Smooth muscle cell (in vitro differentiated cells): Measurements from ENCODE around the gene GALC. TPM values are rescaled to one million over a fixed set of nuclear protein-coding genes. Genes with fewer than 3 reads are reported as not detected.

Experiments
- DNase-seq: peaks from one replicate; lab custom pipeline; 2025; ENCODE audit not compliant: unreplicated experiment; lab: John Stamatoyannopoulos, UW
- H2AFZ ChIP-seq: fragments of 200-600 bp; sonication (generic); 2 replicates; pipeline ENCODE4 v1.6.0; 2016; ENCODE audit warnings: antibody characterized with exemption, low read depth, mild to moderate bottlenecking
- H3F3A ChIP-seq: fragments of 200-600 bp; sonication (generic); 2 replicates; pipeline ENCODE4 v1.6.0; 2017; ENCODE audit warnings: antibody characterized with exemption, low read depth
- H3K27ac ChIP-seq: fragments of 200-600 bp; sonication (generic); 2 replicates; pipeline ENCODE4 v1.5.1; 2016; ENCODE audit warnings: low read depth, mild to moderate bottlenecking
- H3K27me3 ChIP-seq: fragments of 200-600 bp; sonication (generic); 2 replicates; pipeline ENCODE4 v1.6.1; 2016; ENCODE audit warnings: low read depth, mild to moderate bottlenecking
- H3K36me3 ChIP-seq: fragments of 200-600 bp; sonication (generic); 2 replicates; pipeline ENCODE4 v1.5.1; 2016; ENCODE audit warnings: low read depth
- H3K4me1 ChIP-seq: fragments of 200-600 bp; sonication (generic); 2 replicates; pipeline ENCODE4 v1.5.1; 2016; ENCODE audit warnings: low read depth
- H3K4me2 ChIP-seq: fragments of 200-600 bp; sonication (generic); 2 replicates; pipeline ENCODE4 v1.6.0; 2016; ENCODE audit warnings: mild to moderate bottlenecking
- H3K4me3 ChIP-seq: fragments of 200-600 bp; sonication (generic); 2 replicates; pipeline ENCODE4 v1.5.1; 2016; ENCODE audit warnings: mild to moderate bottlenecking
- H3K79me2 ChIP-seq: fragments of 200-600 bp; sonication (generic); 2 replicates; pipeline ENCODE4 v1.6.0; 2016; ENCODE audit warnings: low read depth, mild to moderate bottlenecking
- H3K9ac ChIP-seq: fragments of 200-600 bp; sonication (generic); 2 replicates; pipeline ENCODE4 v1.6.0; 2016; ENCODE audit warnings: low read depth
- H3K9me3 ChIP-seq: fragments of 200-600 bp; sonication (generic); replicated peaks from 2 replicates; pipeline ENCODE4 v1.5.1; 2016; ENCODE audit warnings: low read depth
- H4K20me1 ChIP-seq: fragments of 200-600 bp; sonication (generic); 2 replicates; pipeline ENCODE4 v1.6.0; 2016; ENCODE audit warnings: low read depth
- WGBS: methylation state at CpG from one replicate; pipeline ENCODE4 v1.1.7; 2016; ENCODE audit warnings: low lambda C conversion rate; 5-methylcytosine and 5-hydroxymethylcytosine counted together
- polyA plus RNA-seq: library from polyadenylated mRNA; unstranded; fragments of >200 nt; fragmentation: Nextera tagmentation; extraction: Ambion mirVana; gene quantifications from 2 replicates; pipeline ENCODE4 v1.2.1, GENCODE V29; 2016
- total RNA-seq: library from RNA; depleted of rRNA; stranded (reverse); fragments of >200 nt; gene quantifications from 2 replicates; pipeline ENCODE4 v1.2.3, GENCODE V29; 2014
- TF ChIP-seq, protein P1 (sequence below): fragments of 200-600 bp; sonication (generic); IDR thresholded peaks from 2 replicates; pipeline ENCODE4 v1.5.1; 2017; ENCODE audit warnings: borderline replicate concordance, mild to moderate bottlenecking, antibody characterized with exemption; ENCODE audit not compliant: insufficient read depth, poor library complexity, severe bottlenecking

Gene GALC
- total RNA-seq, result 31.0 and 34.6 TPM in 2 replicates
- 11.6 and 18.6 TPM in 2 replicates for polyA plus RNA-seq

DNA sequence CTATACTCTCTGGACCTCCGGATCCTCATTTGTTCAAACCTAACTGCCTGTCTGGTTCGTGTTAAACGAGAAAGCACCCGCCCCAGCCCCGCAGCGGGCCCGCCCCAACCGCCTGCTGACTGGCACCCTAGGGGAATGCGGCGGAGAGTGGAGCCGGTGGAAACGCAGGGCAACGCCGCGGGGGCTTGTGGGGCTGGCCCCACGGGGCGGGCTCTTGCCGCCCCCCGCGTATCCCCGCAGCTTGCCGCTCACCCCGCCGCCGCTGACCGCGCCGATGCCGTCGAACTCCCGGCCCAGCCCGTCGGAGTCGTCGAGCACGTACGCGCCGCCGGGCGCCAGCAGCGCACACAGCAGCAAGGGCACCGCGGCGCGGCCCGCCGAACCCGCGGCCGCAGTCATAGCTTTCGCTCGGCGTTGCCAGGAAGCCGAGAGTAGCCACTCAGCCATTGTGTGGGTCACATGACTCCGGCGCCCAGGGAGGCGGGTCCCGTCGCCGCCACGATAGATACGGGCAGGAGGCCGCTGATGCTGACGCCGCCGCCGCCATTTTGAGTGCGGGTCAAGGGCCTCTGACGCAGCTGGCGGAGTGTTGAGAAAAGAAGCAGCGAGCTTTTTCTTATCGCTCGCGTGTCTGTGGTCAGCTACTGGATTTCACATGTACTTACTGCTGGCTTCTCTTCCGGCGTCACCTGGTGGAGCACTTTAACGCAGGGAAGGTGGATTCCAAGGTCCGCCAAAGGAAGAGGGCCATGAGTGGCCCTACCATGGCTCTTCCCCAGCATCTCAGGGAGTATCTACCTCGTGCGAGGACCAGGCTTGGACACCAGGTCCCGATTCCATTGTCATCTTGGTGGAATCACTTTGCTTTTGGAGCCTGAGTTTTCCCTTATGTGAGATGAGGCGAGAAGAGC, at the start of gene GALC:
TSS of gene GALC (minus strand) at position 465 of the 911 bp plus-strand sequence. CDS start at position 447, 18 bp downstream.
- H3K4me1 ChIP-seq, result peaks cover 22% of the 10 kb centered on the region
- peaks cover 17% of the 10 kb centered on the region for H3F3A ChIP-seq
- H3K4me3 ChIP-seq, result peak within 1 kb of the TSS; percentile 65
- WGBS, result 5% methylated on average over 66 of the region's 83 CpGs
- H3K27ac ChIP-seq, result peak within 1 kb of the TSS; percentile 87
- no peaks in the 10 kb centered on the region for H3K9me3 ChIP-seq
- DNase-seq, result peak; percentile 73
- H3K9ac ChIP-seq, result peak within 1 kb of the TSS; percentile 83
- no peaks in the 10 kb centered on the region for H3K36me3 ChIP-seq
- TF ChIP-seq, protein P1, sequence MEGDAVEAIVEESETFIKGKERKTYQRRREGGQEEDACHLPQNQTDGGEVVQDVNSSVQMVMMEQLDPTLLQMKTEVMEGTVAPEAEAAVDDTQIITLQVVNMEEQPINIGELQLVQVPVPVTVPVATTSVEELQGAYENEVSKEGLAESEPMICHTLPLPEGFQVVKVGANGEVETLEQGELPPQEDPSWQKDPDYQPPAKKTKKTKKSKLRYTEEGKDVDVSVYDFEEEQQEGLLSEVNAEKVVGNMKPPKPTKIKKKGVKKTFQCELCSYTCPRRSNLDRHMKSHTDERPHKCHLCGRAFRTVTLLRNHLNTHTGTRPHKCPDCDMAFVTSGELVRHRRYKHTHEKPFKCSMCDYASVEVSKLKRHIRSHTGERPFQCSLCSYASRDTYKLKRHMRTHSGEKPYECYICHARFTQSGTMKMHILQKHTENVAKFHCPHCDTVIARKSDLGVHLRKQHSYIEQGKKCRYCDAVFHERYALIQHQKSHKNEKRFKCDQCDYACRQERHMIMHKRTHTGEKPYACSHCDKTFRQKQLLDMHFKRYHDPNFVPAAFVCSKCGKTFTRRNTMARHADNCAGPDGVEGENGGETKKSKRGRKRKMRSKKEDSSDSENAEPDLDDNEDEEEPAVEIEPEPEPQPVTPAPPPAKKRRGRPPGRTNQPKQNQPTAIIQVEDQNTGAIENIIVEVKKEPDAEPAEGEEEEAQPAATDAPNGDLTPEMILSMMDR, result no peak
- H2AFZ ChIP-seq, result peak within 1 kb of the TSS; percentile 83
- no peaks in the 10 kb centered on the region for H3K79me2 ChIP-seq
- no peaks in the 10 kb centered on the region for H4K20me1 ChIP-seq
- no peaks in the 10 kb centered on the region for H3K27me3 ChIP-seq
- peak within 1 kb of the TSS; percentile 89 for H3K4me2 ChIP-seq

DNA sequence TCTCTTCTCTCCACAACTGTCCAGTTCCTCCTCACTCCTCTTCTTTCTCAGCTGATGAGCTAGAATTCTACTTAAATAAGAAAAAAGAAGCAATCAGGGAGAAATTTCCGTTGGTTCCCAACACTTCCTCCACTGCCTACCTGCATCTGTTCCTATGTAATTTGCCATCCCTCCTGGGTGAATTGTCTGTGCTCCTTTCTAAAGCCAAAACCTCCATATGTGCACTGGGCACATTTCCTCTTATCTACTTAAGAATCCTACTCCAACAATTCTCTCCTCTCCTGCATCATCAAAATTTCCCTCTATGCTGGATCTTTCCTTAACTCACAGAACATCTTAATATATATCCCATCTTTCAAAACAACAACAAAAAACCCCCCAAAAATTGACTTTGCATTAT, 47.2 kb upstream of the GALC start:
- WGBS, result 78% methylated on average over 1 of the region's 1 CpG
- no peaks in the 10 kb centered on the region for H3K79me2 ChIP-seq

DNA sequence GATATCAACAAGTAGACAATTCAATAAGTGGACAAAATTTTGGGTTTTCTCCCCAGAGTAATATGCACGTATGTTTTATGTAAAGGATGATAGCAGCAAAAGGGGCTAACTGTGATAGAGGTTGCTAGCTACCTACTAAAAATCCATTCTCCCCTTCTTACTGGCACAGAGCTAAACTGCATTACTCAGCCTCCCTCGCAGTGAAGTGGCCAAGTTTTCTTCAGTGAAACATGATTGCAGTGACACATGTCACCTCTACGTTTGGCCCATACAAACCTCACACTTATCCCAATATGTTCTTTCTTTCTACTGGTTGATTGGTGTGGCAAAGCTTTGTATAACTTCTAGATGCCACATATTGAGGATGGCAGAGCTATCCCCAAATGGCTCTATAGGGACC, 46.2 kb upstream of the GALC start:
- H4K20me1 ChIP-seq, result no peaks in the 10 kb centered on the region
- H3K9ac ChIP-seq, result no peak overlapping the region
- no peak overlapping the region for H3K4me2 ChIP-seq
- no peaks in the 10 kb centered on the region for H3K36me3 ChIP-seq
- TF ChIP-seq, protein P1, result no peak
- no peak for DNase-seq
- H3K79me2 ChIP-seq, result no peaks in the 10 kb centered on the region
- no peaks in the 10 kb centered on the region for H3K27me3 ChIP-seq
- H3K4me3 ChIP-seq, result no peak overlapping the region
- H3K27ac ChIP-seq, result no peak overlapping the region
- 79% methylated on average over 3 of the region's 3 CpGs for WGBS
- H3K9me3 ChIP-seq, result no peaks in the 10 kb centered on the region
- no peaks in the 10 kb centered on the region for H3F3A ChIP-seq
- no peaks in the 10 kb centered on the region for H3K4me1 ChIP-seq
- H2AFZ ChIP-seq, result no peak overlapping the region

More for the DNA sequence above, 47.2 kb upstream of the GALC start:
- Histone ChIP-seq H3K4me2 (no peak overlapping the region), H3K27ac (no peak overlapping the region), H4K20me1 (no peaks in the 10 kb centered on the region), H3K4me3 (no peak overlapping the region), H3F3A (no peaks in the 10 kb centered on the region), H3K4me1 (no peaks in the 10 kb centered on the region), H3K9me3 (no peaks in the 10 kb centered on the region), H2AFZ (no peak overlapping the region), H3K9ac (no peak overlapping the region), H3K27me3 (no peaks in the 10 kb centered on the region), H3K36me3 (no peaks in the 10 kb centered on the region)
- no peak for DNase-seq
- TF ChIP-seq, protein P1, result no peak
